ENCODE results near the gene NFX1. TPM values are rescaled to one million over a fixed set of nuclear protein-coding genes. Genes with fewer than 3 reads are reported as not detected.
"Not testable (repeated sequence)": the region's sequence is repeated elsewhere in the genome, so short reads cannot be mapped to it uniquely, and the experiment has no call there.

Gene NFX1
- total and polyA plus RNA-seq, 12 donors, result 17.5 to 44.4 (median 31.2) TPM

- intact Hi-C loops (cut with DNase I); H3K9me3 ChIP-seq (replicated peaks in 1 of 3); H3K27ac ChIP-seq; DNase-seq; H3K36me3 ChIP-seq (replicated peaks in 1 of 2); H3K4me3 ChIP-seq; H3K4me1 ChIP-seq (replicated peaks in 1 of 2); H3K27me3 ChIP-seq: not testable (repeated sequence)
- 93 to 100% (median 97%) methylated on average over 3 to 11 of the region's 11 CpGs for WGBS, 4 donors
These were observed 95.2 kb downstream of the NFX1 start for GRCh38 chr9:33385536-33385935.

- H3K4me3 ChIP-seq; H3K27ac ChIP-seq; H3K9me3 ChIP-seq (replicated peaks in 1 of 3); intact Hi-C loops (cut with DNase I); H3K27me3 ChIP-seq; H3K4me1 ChIP-seq (replicated peaks in 1 of 2); DNase-seq; H3K36me3 ChIP-seq (replicated peaks in 1 of 2): not testable (repeated sequence)
- 82 to 91% (median 84%) methylated on average over 7 to 23 of the region's 23 CpGs for WGBS, 4 donors
These were observed 95.8 kb downstream of the NFX1 start for GRCh38 chr9:33385979-33386640.

DNA sequence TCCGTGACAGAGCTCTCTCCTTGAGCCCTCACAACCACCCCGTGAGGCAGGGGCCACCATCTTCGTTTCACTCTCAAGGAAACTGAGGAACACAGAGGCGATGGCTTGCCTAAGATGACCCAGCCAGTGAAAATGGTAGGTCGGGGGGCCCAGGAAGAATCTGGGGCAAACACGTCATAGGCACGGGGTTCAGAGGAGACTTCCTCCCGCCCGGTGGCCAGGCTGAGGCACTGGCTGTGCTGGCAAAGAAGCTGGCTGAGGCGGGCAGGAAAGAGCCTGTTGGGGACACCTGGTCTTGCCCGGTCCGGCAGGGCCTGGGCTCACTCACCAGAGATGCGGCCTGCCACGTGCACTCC lies 96.3 kb downstream of the NFX1 start:
- H3K36me3 ChIP-seq (replicated peaks in 1 of 2); H3K9me3 ChIP-seq (replicated peaks in 1 of 3); H3K4me3 ChIP-seq; intact Hi-C loops (cut with DNase I); H3K27ac ChIP-seq; H3K4me1 ChIP-seq (replicated peaks in 1 of 2); DNase-seq; H3K27me3 ChIP-seq: not testable (repeated sequence)
- 83 to 90% (median 87%) methylated on average over 5 to 14 of the region's 14 CpGs for WGBS, 4 donors

DNA sequence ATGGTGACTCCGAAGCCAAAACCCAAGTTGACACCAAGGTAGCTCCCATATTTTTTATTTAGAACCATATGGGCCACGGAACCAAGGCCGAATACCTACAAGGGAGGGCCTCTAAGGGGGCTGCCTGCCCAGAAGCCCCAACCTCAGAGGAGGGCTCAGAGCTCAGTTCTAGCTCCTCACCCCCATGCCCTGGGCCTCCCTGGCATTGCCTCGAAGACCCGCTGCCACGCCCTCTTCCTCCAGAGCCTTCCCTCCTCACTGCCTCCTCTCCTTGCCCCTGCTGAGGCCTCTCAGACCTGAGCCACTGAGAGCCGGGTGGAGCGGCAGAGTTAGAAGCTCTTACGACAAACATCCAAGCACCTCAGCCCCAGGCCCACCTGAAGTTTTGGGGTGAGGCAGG lies 96.7 kb downstream of the NFX1 start:
- intact Hi-C loops (cut with DNase I); H3K36me3 ChIP-seq (replicated peaks in 1 of 2); H3K27me3 ChIP-seq; H3K27ac ChIP-seq; H3K4me3 ChIP-seq; H3K9me3 ChIP-seq (replicated peaks in 1 of 3); DNase-seq: not testable (repeated sequence)
- peaks cover 6 to 12% of the 10 kb centered on the region in 2 donors for H3K4me1 ChIP-seq (replicated peaks in 1 of 2)
- WGBS, 4 donors, result 86 to 93% (median 90%) methylated on average over 7 to 9 of the region's 9 CpGs

DNA sequence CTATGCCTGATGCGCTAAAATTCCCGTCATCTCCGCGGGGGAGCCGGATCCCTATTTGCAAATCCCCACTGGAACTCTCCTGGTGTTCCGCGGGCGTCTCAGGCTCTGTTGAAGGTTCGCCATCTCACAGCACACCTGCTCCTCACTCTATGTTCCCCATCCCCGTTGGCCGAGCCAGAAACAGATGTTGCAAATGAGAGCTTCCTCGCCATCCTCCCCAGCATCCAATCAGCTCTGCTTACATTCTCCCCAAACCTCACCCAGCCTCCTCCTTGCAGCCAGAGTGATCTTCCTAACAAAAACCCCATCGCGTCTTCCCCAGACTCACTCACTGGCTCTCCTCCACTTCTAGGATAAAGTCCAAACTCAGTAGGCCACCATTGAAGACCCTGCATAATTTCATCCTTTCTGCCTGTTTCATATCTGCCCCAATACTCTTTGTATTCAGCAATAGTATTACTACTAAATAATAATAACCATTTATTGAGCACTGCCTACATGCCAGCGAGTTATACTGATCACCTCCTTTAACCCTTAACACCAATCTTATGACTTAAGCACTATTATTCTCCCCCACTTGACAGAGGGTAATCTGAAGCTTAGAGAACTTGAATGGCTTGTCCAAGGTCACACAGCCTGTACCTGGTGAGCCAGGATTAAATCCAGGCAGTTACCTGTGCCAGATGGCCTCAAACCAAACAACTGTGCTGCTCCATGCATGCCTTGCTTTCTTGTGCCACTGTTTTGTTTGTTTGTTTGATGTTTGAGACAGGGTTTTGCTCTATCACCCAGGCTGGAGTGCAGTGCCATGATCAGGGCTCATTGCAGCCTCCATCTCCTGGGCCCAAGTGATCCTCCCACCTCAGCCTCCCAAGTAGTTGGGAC lies 98.0 kb downstream of the NFX1 start:
- Histone ChIP-seq H3K9me3 (replicated peaks in 1 of 3) (no peaks in the 10 kb centered on the region), H3K4me3 (no peak overlapping the region), H3K36me3 (replicated peaks in 1 of 2) (no peaks in the 10 kb centered on the region), H3K27me3 (no peaks in the 10 kb centered on the region), H3K4me1 (replicated peaks in 1 of 2) (peaks cover 15 to 21% of the 10 kb centered on the region in 2 donors), H3K27ac (no peak overlapping the region)
- TF ChIP-seq, protein P1, sequence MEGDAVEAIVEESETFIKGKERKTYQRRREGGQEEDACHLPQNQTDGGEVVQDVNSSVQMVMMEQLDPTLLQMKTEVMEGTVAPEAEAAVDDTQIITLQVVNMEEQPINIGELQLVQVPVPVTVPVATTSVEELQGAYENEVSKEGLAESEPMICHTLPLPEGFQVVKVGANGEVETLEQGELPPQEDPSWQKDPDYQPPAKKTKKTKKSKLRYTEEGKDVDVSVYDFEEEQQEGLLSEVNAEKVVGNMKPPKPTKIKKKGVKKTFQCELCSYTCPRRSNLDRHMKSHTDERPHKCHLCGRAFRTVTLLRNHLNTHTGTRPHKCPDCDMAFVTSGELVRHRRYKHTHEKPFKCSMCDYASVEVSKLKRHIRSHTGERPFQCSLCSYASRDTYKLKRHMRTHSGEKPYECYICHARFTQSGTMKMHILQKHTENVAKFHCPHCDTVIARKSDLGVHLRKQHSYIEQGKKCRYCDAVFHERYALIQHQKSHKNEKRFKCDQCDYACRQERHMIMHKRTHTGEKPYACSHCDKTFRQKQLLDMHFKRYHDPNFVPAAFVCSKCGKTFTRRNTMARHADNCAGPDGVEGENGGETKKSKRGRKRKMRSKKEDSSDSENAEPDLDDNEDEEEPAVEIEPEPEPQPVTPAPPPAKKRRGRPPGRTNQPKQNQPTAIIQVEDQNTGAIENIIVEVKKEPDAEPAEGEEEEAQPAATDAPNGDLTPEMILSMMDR (IDR thresholded peaks at IDR 0.05), result no peak
- TF ChIP-seq POLR2A (IDR thresholded peaks at IDR 0.05), result no peak
- DNase-seq, result no peak
- WGBS, 4 donors, result 87 to 90% (median 89%) methylated on average over 15 of the region's 15 CpGs
- intact Hi-C loops (cut with DNase I), result no loop called here

DNA sequence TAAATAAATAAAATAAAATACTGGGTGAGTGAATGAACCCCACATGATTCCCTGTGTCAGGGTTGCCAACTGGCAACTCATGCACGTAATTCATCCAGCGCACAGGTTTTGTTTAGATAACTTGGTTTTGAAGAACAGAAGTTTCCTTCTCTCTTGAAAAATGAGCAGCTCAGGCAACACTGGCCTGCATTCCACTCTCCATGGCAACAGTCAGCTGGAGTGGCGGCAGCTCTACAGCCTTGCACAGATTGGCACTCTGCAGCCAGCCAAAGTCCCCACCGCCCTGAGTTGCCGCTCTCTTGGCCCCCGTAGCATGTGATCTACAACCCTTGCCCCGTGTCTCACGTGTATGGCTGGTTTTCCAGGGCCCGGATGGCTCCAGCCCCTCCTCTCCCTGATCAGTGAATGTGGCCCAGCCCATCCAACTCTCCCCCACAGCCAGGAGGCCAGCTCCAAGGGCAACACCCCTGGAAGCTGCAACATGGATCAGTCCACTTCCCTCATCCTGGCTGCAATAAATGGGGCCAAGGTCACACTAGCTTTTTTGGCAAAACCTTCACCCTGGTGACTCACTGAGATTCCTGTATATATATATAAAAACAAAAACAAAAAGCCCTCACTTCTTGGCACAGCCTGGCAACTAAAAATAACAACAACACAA lies 100.9 kb downstream of the NFX1 start:
- WGBS, 4 donors, result 4 to 45% (median 21%) methylated on average over 2 to 9 of the region's 9 CpGs
- peak; percentile 83 to 96 (median 92) for DNase-seq
- H3K27me3 ChIP-seq; intact Hi-C loops (cut with DNase I); H3K9me3 ChIP-seq (replicated peaks in 1 of 3); H3K36me3 ChIP-seq (replicated peaks in 1 of 2): not testable (repeated sequence)
- peak overlapping the region; percentile 70 to 87 (median 82) for H3K27ac ChIP-seq
- H3K4me3 ChIP-seq, result peak overlapping the region in 1 of 4 donors; percentile 2
- peaks cover 19 to 21% of the 10 kb centered on the region in 2 donors for H3K4me1 ChIP-seq (replicated peaks in 1 of 2)

DNA sequence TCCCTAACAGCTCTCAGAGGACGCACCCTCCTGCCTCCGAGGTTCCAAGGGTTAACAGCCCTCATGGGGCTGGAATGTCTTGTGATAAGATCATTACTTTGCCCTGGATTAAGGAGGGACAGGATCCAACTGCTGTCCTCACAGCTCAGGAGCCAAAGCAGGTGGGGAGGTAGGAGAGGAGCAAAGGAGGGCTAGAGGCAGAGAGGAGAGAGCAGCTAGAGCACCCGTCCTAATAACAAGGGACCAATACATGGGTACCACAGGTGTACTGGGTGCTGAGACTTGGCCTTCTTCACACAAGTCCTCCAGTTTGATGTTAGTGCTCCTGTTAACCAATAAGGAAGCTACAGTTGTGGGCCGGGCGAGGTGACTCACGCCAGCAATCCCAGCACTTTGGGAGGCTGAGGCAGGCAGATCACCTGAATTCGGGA lies 102.3 kb downstream of the NFX1 start:
- H3K27me3 ChIP-seq; H3K9me3 ChIP-seq (replicated peaks in 1 of 3); H3K36me3 ChIP-seq (replicated peaks in 1 of 2); H3K4me3 ChIP-seq; intact Hi-C loops (cut with DNase I); H3K27ac ChIP-seq: not testable (repeated sequence)
- WGBS, 4 donors, result 35 to 66% (median 62%) methylated on average over 3 to 7 of the region's 7 CpGs
- peaks cover 19 to 21% of the 10 kb centered on the region in 2 donors for H3K4me1 ChIP-seq (replicated peaks in 1 of 2)
- DNase-seq, result peak in 1 of 7 donors; percentile 30
